ENCODE measurements around the gene ACAA1. TPM values are rescaled to one million over a fixed set of nuclear protein-coding genes. Genes with fewer than 3 reads are reported as not detected.
"Not testable (repeated sequence)": the region's sequence is repeated elsewhere in the genome, so short reads cannot be mapped to it uniquely, and the experiment has no call there.

ACAA1 gene
- total RNA-seq, 1 donor from 2014 or later: 24.6 TPM

GRCh38 chr3:38136393-38136776 is 542 bp downstream of the ACAA1 start:
- DNase-seq (ENCODE audit: low spot score): peak; percentile 22

GRCh38 chr3:38135621-38136277 is 1.2 kb downstream of the ACAA1 start:
- not testable (repeated sequence) for DNase-seq (ENCODE audit: low spot score)

- not testable (repeated sequence) for DNase-seq (ENCODE audit: low spot score)
Observed at GRCh38 chr3:38134517-38135143, 2.3 kb downstream of the ACAA1 start.

- peak; percentile 11 for DNase-seq (ENCODE audit: low spot score)
Observed at GRCh38 chr3:38133557-38134405, 3.1 kb downstream of the ACAA1 start.

GRCh38 chr3:38133209-38133556 is 3.7 kb downstream of the ACAA1 start:
- no peak for DNase-seq (ENCODE audit: low spot score)

GRCh38 chr3:38131621-38132369 is 5.1 kb downstream of the ACAA1 start:
- DNase-seq (ENCODE audit: low spot score): peak; percentile 19

- no peak for DNase-seq (ENCODE audit: low spot score)
Observed at GRCh38 chr3:38130631-38131065, 6.3 kb downstream of the ACAA1 start.

GRCh38 chr3:38129058-38129457 is 7.9 kb downstream of the ACAA1 start:
- no peak for DNase-seq (ENCODE audit: low spot score)

- DNase-seq (ENCODE audit: low spot score): no peak
Observed at GRCh38 chr3:38128303-38128655, 8.6 kb downstream of the ACAA1 start.

- DNase-seq (ENCODE audit: low spot score): no peak
Observed at GRCh38 chr3:38127611-38128302, 9.2 kb downstream of the ACAA1 start.

- DNase-seq (ENCODE audit: low spot score): no peak
Observed at GRCh38 chr3:38126121-38126892, 10.6 kb downstream of the ACAA1 start.

GRCh38 chr3:38125305-38126120 is 11.4 kb downstream of the ACAA1 start:
- DNase-seq (ENCODE audit: low spot score): no peak

- DNase-seq (ENCODE audit: low spot score): no peak
Observed at GRCh38 chr3:38124324-38125122, 12.4 kb downstream of the ACAA1 start.

GRCh38 chr3:38122712-38123290 is 14.1 kb downstream of the ACAA1 start:
- no peak for DNase-seq (ENCODE audit: low spot score)

- no peak for DNase-seq (ENCODE audit: low spot score)
Observed at GRCh38 chr3:38121832-38122461, 15.0 kb downstream of the ACAA1 start.

- no peak for DNase-seq (ENCODE audit: low spot score)
Observed at GRCh38 chr3:38121451-38121831, 15.5 kb downstream of the ACAA1 start.

GRCh38 chr3:38120693-38121450 is 16.1 kb downstream of the ACAA1 start:
- no peak for DNase-seq (ENCODE audit: low spot score)
